Measurements from ENCODE around the gene CYB5B.

Gene CYB5B

DNA sequence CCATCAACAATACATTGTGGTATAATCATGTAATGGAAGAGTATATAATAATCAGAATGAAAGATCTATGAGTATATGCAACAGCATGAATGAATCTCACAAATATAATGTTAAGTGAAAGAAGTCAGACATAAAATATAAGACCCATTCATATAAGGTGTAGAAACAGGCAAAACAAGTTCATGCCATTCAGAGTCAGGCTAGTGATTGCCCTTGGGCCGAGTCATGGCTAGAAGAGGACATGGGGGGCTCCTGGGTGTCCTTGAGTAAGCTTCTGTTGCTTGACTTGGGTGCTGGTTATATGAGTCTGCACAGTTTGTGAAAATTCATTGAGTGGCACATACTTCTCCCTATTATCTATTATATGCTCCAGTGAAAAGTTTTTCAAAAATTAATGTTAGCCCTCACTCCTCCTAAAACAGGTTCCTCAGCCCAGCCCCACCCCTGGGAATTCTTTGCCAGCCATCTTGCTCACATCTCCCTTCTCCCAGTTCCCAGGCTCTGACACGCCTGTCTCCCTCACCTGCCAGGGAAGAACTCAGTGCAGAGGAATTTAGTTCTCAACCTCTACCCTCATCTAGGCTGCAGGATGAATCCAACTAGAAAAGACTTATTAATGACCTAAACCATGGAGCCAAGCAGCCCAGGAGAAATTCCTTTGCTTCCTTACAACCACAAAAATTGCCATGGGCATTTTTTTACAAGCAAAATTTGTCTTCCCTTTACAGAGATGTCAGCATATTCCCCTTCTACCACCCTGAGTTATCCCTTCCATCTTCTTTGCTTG lies 89.0 kb downstream of the CYB5B start:
- FAIRE-seq = no peak
- DNase-seq (ENCODE audit: insufficient read length, low spot score) = no peak

GRCh38 chr16:69514356-69514755 lies 89.9 kb downstream of the CYB5B start:
- FAIRE-seq (no peak), DNase-seq (ENCODE audit: insufficient read length, low spot score) (no peak)
